Osteoblast (primary cell): ENCODE data around the gene C18orf32. TPM values are rescaled to one million over a fixed set of nuclear protein-coding genes. Genes with fewer than 3 reads are reported as not detected.

Source experiments
- small RNA-seq: library from RNA; depleted of rRNA; stranded (forward); fragments of <200 nt; gene quantifications from one replicate; pipeline ENCODE3, GENCODE V24; 2012
- total RNA-seq: library from RNA; depleted of rRNA; stranded (reverse); fragments of >200 nt; gene quantifications from 2 replicates; pipeline ENCODE4 v1.2.3, GENCODE V29; 2012

Gene C18orf32
- total RNA-seq, 1 donor, result 16.6 TPM

Small RNA genes within 50 kb of the gene (small RNA-seq; reads per million reads assigned to genes)
- gene SNORD58A (not detected), gene SNORD58C (not detected)

Other genes with a start within 250 kb of the C18orf32 start
- gene DYM, start 26.6 kb downstream of the C18orf32 start, total RNA-seq, result 50.7 and 85.5 TPM in 2 replicates
- 1,315 and 1,434 TPM in 2 replicates for gene RPL17, start 5.2 kb upstream of the C18orf32 start, total RNA-seq
- 2.2 and 3.5 TPM in 2 replicates for gene LIPG, start 74.8 kb upstream of the C18orf32 start, total RNA-seq